OCI-LY7 (cell line): Measurements from ENCODE around the gene PNPLA6.
"Not testable (repeated sequence)": the region's sequence is repeated elsewhere in the genome, so short reads cannot be mapped to it uniquely, and the experiment has no call there.

Experiments used
- CTCF ChIP-seq: fragments of 200-600 bp; sonication (generic); conservative IDR thresholded peaks from 2 replicates; pipeline ENCODE4 v1.5.1; 2014; ENCODE audit warnings: mild to moderate bottlenecking, antibody characterized with exemption, low read length, moderate library complexity, mixed read lengths
- EZH2phosphoT487 ChIP-seq: fragments of 200-600 bp; sonication (generic); IDR thresholded peaks from 2 replicates; pipeline ENCODE4 v1.6.1; 2018; ENCODE audit warnings: low read depth, borderline replicate concordance, mild to moderate bottlenecking, mixed run types, antibody characterized with exemption, low read length, moderate library complexity, mixed read lengths

DNA sequence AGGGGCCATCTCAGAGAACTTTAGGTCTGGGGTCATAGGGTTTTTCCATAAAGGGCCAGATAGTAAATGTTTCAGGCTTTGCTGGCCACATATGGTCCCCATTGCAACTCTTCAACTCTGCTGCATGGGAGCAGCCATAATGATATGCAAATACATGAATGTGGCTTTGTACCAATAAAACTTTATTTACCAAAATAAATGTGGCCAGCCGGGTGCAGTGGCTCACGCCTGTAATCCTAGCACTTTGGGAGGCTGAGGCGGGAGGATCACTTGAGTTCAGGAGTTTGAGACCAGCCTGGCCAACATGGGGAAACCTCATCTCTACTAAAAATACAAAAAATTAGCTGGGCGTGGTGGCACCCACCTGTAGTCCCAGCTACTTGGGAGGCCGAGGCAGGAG lies 3.5 kb downstream of the PNPLA6 start:
- TF ChIP-seq CTCF, EZH2phosphoT487: not testable (repeated sequence)
